Trophoblast cell (in vitro differentiated cells and primary cell): ENCODE data around the gene HLCS.

ENCODE experiments used
- DNase-seq, 2 donors: peaks; one replicate each; pipeline ENCODE4 v3.0.0-alpha.2; 2016
- H2AFZ ChIP-seq: 2 replicates; pipeline ENCODE4 v1.6.1; 2013; ENCODE audit warnings: low read length, moderate library complexity, mild to moderate bottlenecking; ENCODE audit not compliant: insufficient read depth, poor library complexity
- H2AK5ac ChIP-seq: 2 replicates; pipeline ENCODE4 v1.6.1; 2013; ENCODE audit warnings: mild to moderate bottlenecking, low read length
- H2BK120ac ChIP-seq: 2 replicates; pipeline ENCODE4 v1.6.1; 2013; ENCODE audit warnings: low read length, mild to moderate bottlenecking, moderate library complexity; ENCODE audit not compliant: insufficient read depth, poor library complexity
- H2BK12ac ChIP-seq: 2 replicates; pipeline ENCODE4 v1.6.1; 2013; ENCODE audit warnings: mild to moderate bottlenecking, low read length, moderate library complexity
- H2BK5ac ChIP-seq: 2 replicates; pipeline ENCODE4 v1.6.1; 2013; ENCODE audit warnings: low read length, low read depth, moderate library complexity, mild to moderate bottlenecking; ENCODE audit not compliant: poor library complexity
- H3K14ac ChIP-seq: 2 replicates; pipeline ENCODE4 v1.6.1; 2013; ENCODE audit warnings: mild to moderate bottlenecking, low read length
- H3K18ac ChIP-seq: 2 replicates; pipeline ENCODE4 v1.6.1; 2013; ENCODE audit warnings: mild to moderate bottlenecking, low read length
- H3K23ac ChIP-seq: 2 replicates; pipeline ENCODE4 v1.6.1; 2013; ENCODE audit warnings: low read length
- H3K27ac ChIP-seq: 2 replicates; pipeline ENCODE4 v1.5.1; 2013; ENCODE audit warnings: low read depth, mild to moderate bottlenecking, inconsistent platforms, low read length, moderate library complexity
- H3K27me3 ChIP-seq: 2 replicates; pipeline ENCODE4 v1.6.1; 2013; ENCODE audit warnings: inconsistent platforms, mild to moderate bottlenecking, low read length, moderate library complexity; ENCODE audit not compliant: insufficient read depth
- H3K36me3 ChIP-seq, 2 experiments: 1 replicate in 1 of 2; 2 replicates in 1 of 2; pipeline ENCODE4 v1.6.1; 2013; ENCODE audit warnings: low read length in 2 of 2, mild to moderate bottlenecking in 2 of 2, moderate library complexity in 1 of 2; ENCODE audit not compliant: insufficient read depth in 2 of 2, control insufficient read depth in 1 of 2
- H3K4ac ChIP-seq: 2 replicates; pipeline ENCODE4 v1.6.1; 2013; ENCODE audit warnings: low read depth, mild to moderate bottlenecking, low read length, moderate library complexity
- H3K4me1 ChIP-seq, 2 experiments: 1 replicate in 1 of 2; 2 replicates in 1 of 2; pipeline ENCODE4 v1.6.1; 2013; ENCODE audit warnings: low read length in 2 of 2, mild to moderate bottlenecking in 2 of 2, moderate library complexity in 1 of 2; ENCODE audit not compliant: insufficient read depth in 2 of 2, control insufficient read depth in 1 of 2
- H3K4me2 ChIP-seq: 2 replicates; pipeline ENCODE4 v1.6.1; 2013; ENCODE audit warnings: inconsistent platforms, mild to moderate bottlenecking, low read length, moderate library complexity
- H3K4me3 ChIP-seq: 2 replicates; pipeline ENCODE4 v1.5.1; 2013; ENCODE audit warnings: mild to moderate bottlenecking, low read depth, low read length, inconsistent platforms
- H3K79me1 ChIP-seq: one replicate; pipeline ENCODE4 v1.6.1; 2013; ENCODE audit warnings: low read length
- H3K79me2 ChIP-seq: 2 replicates; pipeline ENCODE4 v1.6.1; 2013; ENCODE audit warnings: low read length, mild to moderate bottlenecking; ENCODE audit not compliant: control insufficient read depth, insufficient read depth, poor library complexity
- H3K9ac ChIP-seq: 2 replicates; pipeline ENCODE4 v1.6.1; 2013; ENCODE audit warnings: mild to moderate bottlenecking, low read length
- H3K9me3 ChIP-seq: 2 replicates; pipeline ENCODE4 v1.6.1; 2013; ENCODE audit warnings: low read depth, mild to moderate bottlenecking, control low read depth, inconsistent platforms, low read length; ENCODE audit not compliant: insufficient read depth
- H4K12ac ChIP-seq: 2 replicates; pipeline ENCODE4 v1.6.1; 2013; ENCODE audit warnings: low read depth, mild to moderate bottlenecking, low read length, moderate library complexity
- H4K8ac ChIP-seq: 2 replicates; pipeline ENCODE4 v1.6.1; 2013; ENCODE audit warnings: low read depth, mild to moderate bottlenecking, low read length, moderate library complexity
- H4K91ac ChIP-seq: one replicate; pipeline ENCODE4 v1.6.1; 2013; ENCODE audit warnings: low read depth, mild to moderate bottlenecking, low read length, moderate library complexity
- WGBS: extraction: QIAGEN DNeasy Blood & Tissue Kit; methylation state at CpG from one replicate; pipeline ENCODE4 v1.1.7; 2013; ENCODE audit warnings: missing lambda C conversion rate; ENCODE audit not compliant: insufficient read length, insufficient coverage; ENCODE audit errors: extremely low coverage; 5-methylcytosine and 5-hydroxymethylcytosine counted together

The HLCS gene

DNA sequence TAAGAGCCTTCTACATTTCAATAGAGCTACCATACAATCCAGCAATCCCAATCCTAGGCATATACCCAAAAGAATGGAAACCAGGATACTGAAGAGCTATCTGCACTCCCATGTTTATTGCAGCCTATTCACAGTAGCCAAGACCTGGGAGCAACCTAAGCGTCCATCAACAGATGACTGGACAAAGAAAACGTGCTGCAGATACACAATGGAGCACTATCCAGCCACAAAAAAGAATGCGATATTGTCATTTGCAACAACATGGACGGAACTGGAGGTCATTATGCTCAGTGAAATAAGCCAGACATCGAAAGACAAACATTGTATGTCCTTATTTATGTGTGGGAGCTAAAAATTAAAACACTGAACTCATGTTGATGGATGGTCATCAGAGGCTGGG, 115.3 kb downstream of the HLCS start:
- Histone ChIP-seq H3K27me3 (no peaks in the 10 kb centered on the region), H3K9ac (no peak overlapping the region), H4K12ac (no peak overlapping the region), H2AFZ (no peak overlapping the region), H4K8ac (no peak overlapping the region), H3K18ac (no peak overlapping the region), H2AK5ac (no peak overlapping the region), H2BK5ac (no peak overlapping the region), H3K36me3 (no peaks in the 10 kb centered on the region), H3K4me1 (no peaks in the 10 kb centered on the region), H3K14ac (no peak overlapping the region), H3K4me2 (no peak overlapping the region), H3K4me3 (no peak overlapping the region), H3K4ac (no peak overlapping the region), H3K27ac (no peak overlapping the region), H2BK12ac (no peak overlapping the region), H4K91ac (no peak overlapping the region), H2BK120ac (no peak overlapping the region), H3K9me3 (no peaks in the 10 kb centered on the region), H3K79me2 (no peaks in the 10 kb centered on the region), H3K23ac (no peak overlapping the region), H3K79me1 (no peaks in the 10 kb centered on the region)
- DNase-seq, result no peak
- WGBS, result no CpG with 5 or more reads among the region's 5 CpGs

DNA sequence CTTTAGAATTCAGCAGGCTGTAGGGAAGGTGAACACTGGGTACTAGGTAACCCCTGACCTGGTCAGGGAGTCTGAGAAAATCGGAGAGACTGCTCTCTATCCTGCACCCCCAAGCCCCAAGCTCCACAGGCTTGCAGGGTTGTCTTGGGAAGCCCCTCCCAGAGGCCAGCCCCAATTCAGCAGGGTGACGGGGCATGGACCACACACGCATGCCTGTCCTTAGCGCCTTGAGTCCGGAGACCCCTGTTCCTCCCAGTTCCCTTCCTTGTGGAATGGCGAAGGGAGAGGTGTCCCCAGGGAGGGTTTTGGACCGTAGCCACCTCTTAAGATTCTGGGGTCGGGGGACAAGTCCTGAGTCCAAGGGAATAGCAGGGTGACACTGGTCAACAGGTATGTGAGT, 116.1 kb downstream of the HLCS start:
- Histone ChIP-seq H3K18ac (no peak overlapping the region), H3K4me3 (no peak overlapping the region), H3K27me3 (no peaks in the 10 kb centered on the region), H3K79me1 (no peaks in the 10 kb centered on the region), H3K36me3 (no peaks in the 10 kb centered on the region), H3K79me2 (no peaks in the 10 kb centered on the region), H2BK120ac (no peak overlapping the region), H3K27ac (no peak overlapping the region), H3K9ac (no peak overlapping the region), H4K8ac (no peak overlapping the region), H3K4me1 (no peaks in the 10 kb centered on the region), H2AK5ac (no peak overlapping the region), H4K12ac (no peak overlapping the region), H4K91ac (no peak overlapping the region), H2BK12ac (no peak overlapping the region), H2AFZ (no peak overlapping the region), H3K9me3 (no peaks in the 10 kb centered on the region), H3K14ac (no peak overlapping the region), H2BK5ac (no peak overlapping the region), H3K23ac (no peak overlapping the region), H3K4me2 (no peak overlapping the region), H3K4ac (no peak overlapping the region)
- no CpG with 5 or more reads among the region's 8 CpGs for WGBS
- no peak for DNase-seq

DNA sequence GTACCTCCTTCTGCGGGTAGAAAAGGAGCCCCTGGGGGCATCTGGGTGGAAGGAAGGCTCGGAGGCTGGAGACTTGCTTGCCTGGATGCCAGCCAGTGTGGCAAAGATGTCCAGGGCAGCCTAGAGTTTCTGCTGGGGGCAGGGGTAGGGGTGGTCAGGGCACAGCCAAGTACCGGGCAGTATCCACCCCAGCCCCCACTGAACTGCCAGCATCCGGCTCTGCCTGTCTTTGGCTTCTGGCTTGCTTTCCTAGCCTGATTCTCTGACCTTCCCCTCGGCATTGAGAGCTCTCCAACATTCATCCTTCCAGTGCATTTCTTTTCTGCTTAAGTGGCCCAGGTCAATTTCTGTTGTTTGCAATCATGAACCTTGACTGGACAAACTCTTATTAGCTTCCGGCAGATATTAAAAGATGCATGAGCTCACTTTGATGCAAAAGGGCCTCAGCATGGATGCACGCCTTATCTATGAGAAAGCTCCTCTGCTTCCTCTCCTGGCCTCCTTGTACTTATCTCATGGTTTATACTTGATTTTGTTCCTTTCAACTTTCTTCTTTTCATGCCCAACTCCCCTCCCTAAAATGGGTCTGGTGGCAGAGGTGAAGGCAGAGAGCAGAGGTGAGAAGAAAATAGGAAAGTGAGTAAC, 116.9 kb downstream of the HLCS start:
- Histone ChIP-seq H3K79me2 (no peaks in the 10 kb centered on the region), H3K79me1 (no peaks in the 10 kb centered on the region), H3K4me1 (no peaks in the 10 kb centered on the region), H3K18ac (no peak overlapping the region), H3K4ac (no peak overlapping the region), H3K4me3 (no peak overlapping the region), H4K12ac (no peak overlapping the region), H3K27me3 (no peaks in the 10 kb centered on the region), H2BK5ac (no peak overlapping the region), H4K8ac (no peak overlapping the region), H3K9me3 (no peaks in the 10 kb centered on the region), H4K91ac (no peak overlapping the region), H2BK120ac (no peak overlapping the region), H3K23ac (no peak overlapping the region), H2AFZ (no peak overlapping the region), H3K14ac (no peak overlapping the region), H2BK12ac (no peak overlapping the region), H3K9ac (no peak overlapping the region), H2AK5ac (no peak overlapping the region), H3K36me3 (no peaks in the 10 kb centered on the region), H3K4me2 (no peak overlapping the region), H3K27ac (no peak overlapping the region)
- no CpG with 5 or more reads among the region's 7 CpGs for WGBS
- no peak for DNase-seq

DNA sequence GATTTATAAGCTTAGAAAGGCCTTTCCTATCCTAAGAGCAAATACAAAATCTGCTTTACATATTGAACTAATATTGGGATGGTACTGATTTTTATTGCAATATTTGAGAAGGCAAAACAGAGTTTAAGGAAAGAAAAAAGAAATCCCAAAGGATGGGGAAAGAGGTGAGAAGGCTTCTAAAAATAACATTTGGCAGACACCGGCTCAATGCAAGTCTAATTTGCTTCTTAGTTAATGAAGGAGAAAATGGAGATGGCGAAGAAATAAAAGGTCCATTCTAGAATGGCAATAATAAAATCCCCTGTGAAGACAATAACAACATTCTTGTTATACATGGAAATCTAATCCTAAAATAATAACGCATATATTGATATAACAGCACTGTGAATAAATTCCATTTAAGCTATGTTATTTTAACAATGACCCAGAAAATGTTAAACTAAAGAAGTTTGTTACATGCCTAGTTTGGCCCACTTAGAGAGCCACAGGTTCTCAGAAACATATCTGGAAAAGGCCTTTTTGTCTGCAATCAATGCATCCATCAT, 117.7 kb downstream of the HLCS start:
- no peak for DNase-seq
- no peaks in the 10 kb centered on the region for H3K4me1 ChIP-seq
- H3K14ac ChIP-seq, result no peak overlapping the region
- no peaks in the 10 kb centered on the region for H3K36me3 ChIP-seq
- H3K9ac ChIP-seq, result no peak overlapping the region
- no peak overlapping the region for H2BK12ac ChIP-seq
- no CpG with 5 or more reads among the region's 3 CpGs for WGBS
- no peak overlapping the region for H2AK5ac ChIP-seq
- H3K4me3 ChIP-seq, result no peak overlapping the region
- no peak overlapping the region for H3K4ac ChIP-seq
- no peak overlapping the region for H3K18ac ChIP-seq
- H3K79me1 ChIP-seq, result no peaks in the 10 kb centered on the region
- H3K4me2 ChIP-seq, result no peak overlapping the region
- no peak overlapping the region for H3K23ac ChIP-seq
- H4K8ac ChIP-seq, result no peak overlapping the region
- no peak overlapping the region for H4K91ac ChIP-seq
- H3K27me3 ChIP-seq, result no peaks in the 10 kb centered on the region
- no peaks in the 10 kb centered on the region for H3K79me2 ChIP-seq
- no peak overlapping the region for H2BK5ac ChIP-seq
- no peak overlapping the region for H2BK120ac ChIP-seq
- H2AFZ ChIP-seq, result no peak overlapping the region
- H3K27ac ChIP-seq, result no peak overlapping the region
- H4K12ac ChIP-seq, result no peak overlapping the region
- H3K9me3 ChIP-seq, result no peaks in the 10 kb centered on the region
